DMS79 (cell line): Measurements from ENCODE around the gene CARD9.
A peak's percentile ranks its signal among the peaks of the same experiment; 100 is the strongest.

Source experiments
- DNase-seq: peaks from one replicate; lab custom pipeline; 2025; lab: John Stamatoyannopoulos, UW

The CARD9 gene

GRCh38 chr9:136380381-136380780, 6.9 kb upstream of the CARD9 start:
- DNase-seq, result no peak

GRCh38 chr9:136379891-136380290, 6.4 kb upstream of the CARD9 start:
- no peak for DNase-seq

- DNase-seq, result no peak
Observed at GRCh38 chr9:136379401-136379800, 5.9 kb upstream of the CARD9 start.

- DNase-seq, result no peak
Observed at GRCh38 chr9:136379003-136379287, 5.5 kb upstream of the CARD9 start.

- DNase-seq, result no peak
Observed at GRCh38 chr9:136378170-136379002, 4.9 kb upstream of the CARD9 start.

- no peak for DNase-seq
Observed at GRCh38 chr9:136377341-136378169, 4.1 kb upstream of the CARD9 start.

- no peak for DNase-seq
Observed at GRCh38 chr9:136376457-136376856, 3.0 kb upstream of the CARD9 start.

- no peak for DNase-seq
Observed at GRCh38 chr9:136375096-136375495, 1.6 kb upstream of the CARD9 start.

- no peak for DNase-seq
Observed at GRCh38 chr9:136374183-136374575, 710 bp upstream of the CARD9 start.

GRCh38 chr9:136372561-136373299, 739 bp downstream of the CARD9 start:
- peak; percentile 6 for DNase-seq

GRCh38 chr9:136372006-136372405, 1.5 kb downstream of the CARD9 start:
- DNase-seq, result no peak

GRCh38 chr9:136371533-136371880, 2.0 kb downstream of the CARD9 start:
- no peak for DNase-seq

- no peak for DNase-seq
Observed at GRCh38 chr9:136370687-136371532, 2.6 kb downstream of the CARD9 start.

GRCh38 chr9:136370037-136370436, 3.4 kb downstream of the CARD9 start:
- no peak for DNase-seq

- DNase-seq, result no peak
Observed at GRCh38 chr9:136368190-136368589, 5.3 kb downstream of the CARD9 start.

GRCh38 chr9:136367296-136368145, 5.9 kb downstream of the CARD9 start:
- no peak for DNase-seq

GRCh38 chr9:136366826-136367225, 6.6 kb downstream of the CARD9 start:
- no peak for DNase-seq

- no peak for DNase-seq
Observed at GRCh38 chr9:136365775-136366222, 7.7 kb downstream of the CARD9 start.

- DNase-seq, result no peak
Observed at GRCh38 chr9:136364942-136365774, 8.3 kb downstream of the CARD9 start.
